GM12878 (cell line): ENCODE results near the gene TMEM266. TPM values are rescaled to one million over a fixed set of nuclear protein-coding genes. Genes with fewer than 3 reads are reported as not detected.

Experiments
- ATAC-seq: fragments of 200-7000 bp; cut with Tn5 transposase; 3 replicates; pipeline ENCODE4 v1.9.1; 2020; ENCODE audit warnings: mild to moderate bottlenecking, moderate library complexity
- BruUV-seq: library from RNA; stranded (reverse); fragments of 400-500 nt; replicated peaks from 2 replicates; lab custom pipeline; 2021; lab: Mats Ljungman, UMichigan
- CTCF ChIA-PET: fragments of 300-600 bp; sonication (Branson Sonifier 250); formaldehyde crosslinking; extraction: SDS; loops from one replicate; lab custom pipeline; 2021; ENCODE audit warnings: inconsistent platforms; lab: Yijun Ruan, JAX
- POLR2A ChIA-PET: fragments of 350-600 bp; formaldehyde crosslinking; extraction: SDS; loops from one replicate; lab custom pipeline; 2021; ENCODE audit warnings: inconsistent platforms; lab: Charles Lee
- RAD21 ChIA-PET: fragments of 300-600 bp; sonication (Branson Sonifier 250); formaldehyde crosslinking; loops from one replicate; lab custom pipeline; 2023; ENCODE audit warnings: antibody characterized with exemption; ENCODE audit not compliant: unreplicated experiment; lab: Charles Lee
- SMC1A ChIA-PET: fragments of 300-600 bp; sonication (Branson Sonifier 250); formaldehyde crosslinking; loops from one replicate; lab custom pipeline; 2023; ENCODE audit not compliant: unreplicated experiment, uncharacterized antibody; lab: Charles Lee
- DNase-seq: peaks from one replicate; pipeline ENCODE4 v3.0.0-alpha.2; 2011; ENCODE audit warnings: low read depth, low spot score
- FAIRE-seq: peaks from 3 replicates; lab custom pipeline; 2011; peaks lifted over from hg19 to GRCh38; lab: Jason Lieb, UNC
- H2AFZ ChIP-seq: 2 replicates; pipeline ENCODE4 v1.6.0; 2011; ENCODE audit warnings: low read depth, low read length, control low read depth; ENCODE audit not compliant: control insufficient read depth
- H3K27ac ChIP-seq: 2 replicates; pipeline ENCODE4 v1.5.1; 2011; ENCODE audit warnings: control low read depth; ENCODE audit not compliant: control insufficient read depth, insufficient read depth
- H3K27me3 ChIP-seq, 2 experiments: replicated peaks in 1 of 2; 2 replicates each; pipeline versions ENCODE4 v1.6.0 to v1.6.1; 2011; ENCODE audit warnings: low read length in 1 of 2; ENCODE audit not compliant: control insufficient read depth in 2 of 2, insufficient read depth in 2 of 2
- H3K36me3 ChIP-seq, 2 experiments: 2 replicates each; pipeline ENCODE4 v1.5.1; 2011; ENCODE audit warnings: low read length in 1 of 2; ENCODE audit not compliant: control insufficient read depth in 2 of 2, insufficient read depth in 2 of 2
- H3K4me1 ChIP-seq: 2 replicates; pipeline ENCODE4 v1.6.1; 2011; ENCODE audit warnings: mild to moderate bottlenecking, low read length, moderate library complexity, mixed read lengths; ENCODE audit not compliant: control insufficient read depth, insufficient read depth
- H3K4me2 ChIP-seq: 2 replicates; pipeline ENCODE4 v1.6.0; 2011; ENCODE audit warnings: control low read depth; ENCODE audit not compliant: control insufficient read depth, insufficient read depth
- H3K4me3 ChIP-seq: fragments of 200-600 bp; sonication (generic); 2 replicates; pipeline ENCODE4 v1.5.1; 2016
- H3K79me2 ChIP-seq: 2 replicates; pipeline ENCODE4 v1.6.0; 2011; ENCODE audit warnings: low read length; ENCODE audit not compliant: control insufficient read depth, insufficient read depth
- H3K9ac ChIP-seq: 2 replicates; pipeline ENCODE4 v1.8.0; 2011; ENCODE audit warnings: low read length, control low read depth, mixed read lengths; ENCODE audit not compliant: control insufficient read depth, insufficient read depth
- H3K9me3 ChIP-seq: replicated peaks from 3 replicates; pipeline ENCODE4 v1.5.1; 2011; ENCODE audit warnings: mild to moderate bottlenecking, low read length; ENCODE audit not compliant: control insufficient read depth, insufficient read depth
- H4K20me1 ChIP-seq: 2 replicates; pipeline ENCODE4 v1.6.0; 2011; ENCODE audit not compliant: control insufficient read depth, insufficient read depth
- BACH1 ChIP-seq: fragments of 450-650 bp; IDR thresholded peaks from 2 replicates; pipeline ENCODE4 v1.6.1; 2017; ENCODE audit warnings: mild to moderate bottlenecking, borderline replicate concordance
- BHLHE40 ChIP-seq, 2 experiments: fragments of 450-650 bp in 1 of 2; IDR thresholded peaks; 2 replicates each; pipeline ENCODE4 v1.6.1; 2011 to 2017; ENCODE audit warnings: low read depth in 2 of 2, borderline replicate concordance in 1 of 2, improper control_type of control experiment in 1 of 2, low read length in 1 of 2, mild to moderate bottlenecking in 1 of 2
- CBX3 ChIP-seq: fragments of 200-600 bp; sonication (generic); IDR thresholded peaks from 2 replicates; pipeline ENCODE4 v1.6.1; 2016; ENCODE audit warnings: low read depth, borderline replicate concordance
- CHD4 ChIP-seq: fragments of 200-600 bp; sonication (generic); IDR thresholded peaks from 2 replicates; pipeline ENCODE4 v1.6.1; 2016; ENCODE audit warnings: mild to moderate bottlenecking
- HDAC2 ChIP-seq: fragments of 200-600 bp; sonication (generic); IDR thresholded peaks from 2 replicates; pipeline ENCODE4 v1.6.1; 2017
- HDAC6 ChIP-seq: fragments of 200-600 bp; sonication (generic); IDR thresholded peaks from one replicate; pipeline ENCODE4 v1.8.0; 2017; ENCODE audit warnings: antibody characterized with exemption; ENCODE audit not compliant: unreplicated experiment
- IRF4 ChIP-seq: IDR thresholded peaks from 2 replicates; pipeline ENCODE4 v1.6.1; 2011; ENCODE audit warnings: low read depth, low read length
- KAT2A ChIP-seq: conservative IDR thresholded peaks from 2 replicates; pipeline ENCODE4 v1.6.1; 2011; ENCODE audit warnings: low read depth, low read length; ENCODE audit not compliant: control insufficient read depth
- KDM1A ChIP-seq: fragments of 200-600 bp; sonication (generic); IDR thresholded peaks from 2 replicates; pipeline ENCODE4 v1.6.1; 2016; ENCODE audit warnings: borderline replicate concordance
- POLR2A ChIP-seq: IDR thresholded peaks from 2 replicates; pipeline ENCODE4 v1.6.1; 2011; ENCODE audit warnings: low read depth, mild to moderate bottlenecking, low read length
- TCF12 ChIP-seq: IDR thresholded peaks from 2 replicates; pipeline ENCODE4 v1.6.1; 2011; ENCODE audit warnings: low read depth, mild to moderate bottlenecking, low read length
- ZBED1 ChIP-seq: IDR thresholded peaks from 2 replicates; pipeline ENCODE4 v1.6.1; 2016; ENCODE audit warnings: borderline replicate concordance
- ZNF274 ChIP-seq: IDR thresholded peaks from one replicate; pipeline ENCODE4 v1.8.0; 2011; ENCODE audit not compliant: insufficient read length, insufficient read depth
- ZNF622 ChIP-seq: fragments of 450-650 bp; IDR thresholded peaks from 2 replicates; pipeline ENCODE4 v1.6.1; 2017; ENCODE audit warnings: mild to moderate bottlenecking, inconsistent platforms
- WGBS: methylation state at CpG from one replicate; pipeline ENCODE4 v1.1.6; 2016; ENCODE audit warnings: low lambda C conversion rate; ENCODE audit not compliant: insufficient replicate concordance, insufficient coverage; ENCODE audit errors: missing lambda C conversion rate; 5-methylcytosine and 5-hydroxymethylcytosine counted together
- in situ Hi-C: fragments of 300-500 bp; cut with MboI; formaldehyde crosslinking; loops from 9 replicates; pipeline ENCODE4 v1.14.3; 2018; ENCODE audit warnings: mixed read lengths
- intact Hi-C: fragments of 100-400 bp; cut with micrococcal nuclease; formaldehyde crosslinking; loops from one replicate; pipeline ENCODE4 v1.14.2; 2022; ENCODE audit not compliant: unreplicated experiment
- polyA plus RNA-seq, 11 experiments: library from polyadenylated mRNA; depleted of rRNA in 4 of 11; unstranded in 6 of 11; stranded (reverse) in 5 of 11; fragments of >200 nt; fragmentation: Nextera tagmentation in 4 of 11; fragmentation: Illumina TruSeq in 1 of 11; extraction: Ambion mirVana in 4 of 11; extraction: Trizol in 1 of 11; gene quantifications; 1 replicate in 1 of 11; 2 replicates in 10 of 11; pipeline versions ENCODE4 v1.2.1 to v1.2.3, GENCODE V29; 2011 to 2016; ENCODE audit warnings: inconsistent platforms in 2 of 11, missing spikeins in 2 of 11, low read depth in 1 of 11
- total RNA-seq, 4 experiments: library from RNA; depleted of rRNA in 3 of 4; stranded (reverse); fragments of >200 nt in 3 of 4; fragmentation: Illumina TruSeq in 1 of 4; extraction: Trizol in 1 of 4; gene quantifications; 2 replicates each; pipeline versions ENCODE4 v1.2.1 to v1.2.3, GENCODE V29; 2013 to 2021
- TF ChIP-seq, protein P1 (sequence below): fragments of 450-650 bp; IDR thresholded peaks from 2 replicates; pipeline ENCODE4 v1.6.1; 2017; ENCODE audit warnings: borderline replicate concordance

The TMEM266 gene
- total and polyA plus RNA-seq, 10 of the 15 experiments (the other 5 are each of a cell fraction or from before 2014, with no cell fraction given) = 0.11 to 0.70 (median 0.39) TPM

DNA sequence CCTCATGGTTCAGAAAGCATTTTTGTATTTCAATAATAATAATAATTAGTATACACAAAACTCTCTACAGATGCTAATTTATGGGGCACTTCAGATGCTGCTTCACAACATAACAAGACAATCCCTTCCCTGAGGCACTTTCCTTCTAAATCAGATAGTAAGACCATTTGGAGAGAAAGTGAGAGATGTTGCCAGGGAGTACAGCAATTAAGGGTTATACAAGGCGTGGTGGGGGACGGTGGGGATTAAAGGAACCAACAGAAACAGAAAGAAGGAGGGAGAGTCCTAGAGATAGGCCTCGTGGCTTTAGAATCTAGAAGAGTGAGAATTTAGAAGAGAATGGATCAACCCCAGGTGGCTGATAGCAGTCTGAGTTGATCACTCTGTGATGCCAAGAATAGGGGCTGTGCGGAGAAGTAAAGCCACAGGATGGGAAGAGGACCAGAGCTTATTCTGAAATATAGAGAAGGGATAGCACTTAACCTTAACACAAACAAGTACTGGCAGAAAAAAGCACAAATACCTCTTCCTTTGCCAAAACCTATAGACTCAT lies 174.6 kb downstream of the TMEM266 start:
- H4K20me1 ChIP-seq = no peaks in the 10 kb centered on the region
- POLR2A ChIA-PET = no interaction called here
- intact Hi-C loops (no loop called here), in situ Hi-C loops (no loop called here)
- no peak overlapping the region for H3K9ac ChIP-seq
- BruUV-seq = no TSS peak
- ATAC-seq (no peak), FAIRE-seq (no peak), DNase-seq (no peak)
- peaks cover 0 to 8% of the 10 kb centered on the region in 2 experiments; a peak in 2 of 4 replicates for H3K36me3 ChIP-seq
- RAD21 ChIA-PET = no interaction called here
- H3K4me2 ChIP-seq = no peak overlapping the region
- H3K27ac ChIP-seq = no peak overlapping the region
- no peaks in the 10 kb centered on the region for H3K4me1 ChIP-seq
- H3K4me3 ChIP-seq = no peak overlapping the region
- SMC1A ChIA-PET = interaction anchor here (1.4 to 1.7 kb wide), 3 partner anchors 10 to 633 kb away, joined by 3 to 4 read pairs (median 3); no protein-coding TSS in a partner anchor
- CTCF ChIA-PET = interaction anchor here (1.5 to 5.4 kb wide), 5 partner anchors 16 to 632 kb away, joined by 3 to 21 read pairs (median 3); no protein-coding TSS in a partner anchor
- no peaks in the 10 kb centered on the region for H3K79me2 ChIP-seq
- no peak overlapping the region for H2AFZ ChIP-seq
- H3K9me3 ChIP-seq = no peaks in the 10 kb centered on the region
- 99% methylated on average over 4 of the region's 4 CpGs for WGBS
- TF ChIP-seq IRF4 (no peak), CBX3 (no peak), HDAC2 (no peak), TCF12 (no peak), ZNF274 (no peak), HDAC6 (no peak), ZNF622 (no peak), ZBED1 (no peak), BHLHE40 (IDR thresholded peaks at IDR 0.05; ENCODE audit: borderline replicate concordance in 1 of 2, low read depth in 2 of 2, low read length in 1 of 2) (no peak), KAT2A (no peak), POLR2A (no peak), BACH1 (no peak), CHD4 (no peak), KDM1A (no peak)
- TF ChIP-seq, protein P1, sequence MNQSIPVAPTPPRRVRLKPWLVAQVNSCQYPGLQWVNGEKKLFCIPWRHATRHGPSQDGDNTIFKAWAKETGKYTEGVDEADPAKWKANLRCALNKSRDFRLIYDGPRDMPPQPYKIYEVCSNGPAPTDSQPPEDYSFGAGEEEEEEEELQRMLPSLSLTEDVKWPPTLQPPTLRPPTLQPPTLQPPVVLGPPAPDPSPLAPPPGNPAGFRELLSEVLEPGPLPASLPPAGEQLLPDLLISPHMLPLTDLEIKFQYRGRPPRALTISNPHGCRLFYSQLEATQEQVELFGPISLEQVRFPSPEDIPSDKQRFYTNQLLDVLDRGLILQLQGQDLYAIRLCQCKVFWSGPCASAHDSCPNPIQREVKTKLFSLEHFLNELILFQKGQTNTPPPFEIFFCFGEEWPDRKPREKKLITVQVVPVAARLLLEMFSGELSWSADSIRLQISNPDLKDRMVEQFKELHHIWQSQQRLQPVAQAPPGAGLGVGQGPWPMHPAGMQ = no peak
- H3K27me3 ChIP-seq = no peaks in the 10 kb centered on the region
